ENCODE measurements around the gene TTC16.

The TTC16 gene

DNA sequence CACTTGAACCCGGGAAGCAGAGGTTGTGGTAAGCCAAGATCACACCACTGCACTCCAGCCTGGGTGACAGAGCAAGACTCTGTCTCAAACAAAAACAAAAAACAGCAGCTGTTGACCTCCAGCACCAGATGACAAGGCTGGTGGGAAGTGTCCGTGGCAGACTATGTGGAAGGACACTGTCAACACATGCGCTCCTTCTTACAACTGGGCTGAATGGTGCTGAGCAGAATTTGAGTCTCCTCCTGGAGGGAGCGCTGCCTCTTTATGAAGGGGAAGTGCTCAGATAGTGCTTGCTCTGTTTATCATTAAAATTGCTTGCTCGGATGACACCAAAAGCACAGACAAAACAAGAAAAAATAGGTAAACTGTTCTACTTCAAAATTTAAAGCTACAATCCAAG is 18.3 kb upstream of the TTC16 start:
- no peak for DNase-seq (ENCODE audit: low read depth)

DNA sequence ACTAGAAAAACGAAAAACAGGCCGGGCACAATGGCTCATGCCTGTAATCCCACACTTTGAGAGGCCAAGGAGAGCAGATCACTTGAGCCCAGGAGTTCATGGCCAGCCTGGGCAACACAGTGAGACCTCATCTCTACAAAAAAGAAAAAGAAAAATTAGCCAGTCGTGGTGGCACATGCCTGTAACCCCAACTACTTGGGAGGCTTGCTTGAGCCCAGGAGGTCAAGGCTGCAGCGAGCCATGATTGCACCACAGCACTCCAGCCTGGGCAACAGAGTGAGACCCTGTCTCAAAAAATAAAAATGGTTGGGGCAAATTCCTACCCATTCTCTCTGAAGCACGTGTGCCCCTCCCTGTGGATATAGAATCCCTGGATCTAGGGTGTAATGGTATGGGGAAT is 17.5 kb upstream of the TTC16 start:
- no peak for DNase-seq (ENCODE audit: low read depth)

DNA sequence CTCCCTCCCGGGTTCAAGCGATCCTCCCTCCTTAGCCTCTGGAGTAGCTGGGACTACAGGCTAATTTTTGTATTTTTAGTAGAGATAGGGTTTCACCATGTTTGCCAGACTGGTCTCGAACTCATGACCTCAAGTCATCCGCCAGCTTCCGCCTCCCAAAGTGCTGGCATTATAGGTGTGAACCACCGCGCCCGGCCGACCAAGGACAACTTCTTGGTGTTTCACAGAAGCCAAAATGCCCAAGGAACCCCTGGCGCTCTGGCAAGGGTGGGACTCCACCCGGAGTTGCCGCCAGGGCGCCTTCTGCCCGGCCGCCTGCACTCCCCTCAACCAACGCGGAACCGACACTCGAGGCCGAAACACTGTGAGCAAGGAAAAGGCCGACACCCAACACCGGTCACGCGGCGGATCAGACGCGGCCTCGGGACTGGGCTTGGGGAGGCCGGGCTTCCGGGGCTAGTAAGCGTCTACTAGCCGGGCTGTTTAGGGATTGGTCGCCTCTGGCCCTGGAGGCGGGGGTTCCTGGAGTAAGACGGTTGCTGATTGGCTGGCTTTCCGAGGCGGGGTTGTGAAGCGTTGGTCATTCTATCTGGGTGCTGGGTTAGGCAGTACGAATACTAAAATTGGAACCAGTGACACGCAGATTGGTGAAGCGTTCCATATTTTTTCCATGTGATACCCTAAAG is 16.8 kb upstream of the TTC16 start:
- peak; percentile 78 for DNase-seq (ENCODE audit: low read depth)

DNA sequence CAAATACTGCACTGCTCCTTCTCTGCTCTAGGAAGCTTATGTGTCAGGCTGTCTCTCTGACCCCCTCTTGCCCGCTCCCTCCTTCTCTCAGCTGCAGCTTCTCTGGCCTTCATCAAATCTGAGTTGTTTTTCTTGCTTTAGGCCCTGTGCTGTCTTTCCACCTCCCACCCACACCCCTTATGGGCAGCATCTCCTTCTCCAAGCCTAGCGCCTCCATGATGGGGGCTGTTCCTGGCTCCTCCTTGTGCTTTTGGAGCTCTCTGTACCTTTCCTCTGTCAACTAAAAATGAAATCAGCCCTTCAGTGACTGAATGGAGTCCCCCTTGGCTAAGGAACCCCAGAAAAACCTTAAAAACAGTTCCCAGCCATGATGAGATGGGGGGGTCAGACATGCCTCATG is 15.7 kb upstream of the TTC16 start:
- no peak for DNase-seq (ENCODE audit: low read depth)

DNA sequence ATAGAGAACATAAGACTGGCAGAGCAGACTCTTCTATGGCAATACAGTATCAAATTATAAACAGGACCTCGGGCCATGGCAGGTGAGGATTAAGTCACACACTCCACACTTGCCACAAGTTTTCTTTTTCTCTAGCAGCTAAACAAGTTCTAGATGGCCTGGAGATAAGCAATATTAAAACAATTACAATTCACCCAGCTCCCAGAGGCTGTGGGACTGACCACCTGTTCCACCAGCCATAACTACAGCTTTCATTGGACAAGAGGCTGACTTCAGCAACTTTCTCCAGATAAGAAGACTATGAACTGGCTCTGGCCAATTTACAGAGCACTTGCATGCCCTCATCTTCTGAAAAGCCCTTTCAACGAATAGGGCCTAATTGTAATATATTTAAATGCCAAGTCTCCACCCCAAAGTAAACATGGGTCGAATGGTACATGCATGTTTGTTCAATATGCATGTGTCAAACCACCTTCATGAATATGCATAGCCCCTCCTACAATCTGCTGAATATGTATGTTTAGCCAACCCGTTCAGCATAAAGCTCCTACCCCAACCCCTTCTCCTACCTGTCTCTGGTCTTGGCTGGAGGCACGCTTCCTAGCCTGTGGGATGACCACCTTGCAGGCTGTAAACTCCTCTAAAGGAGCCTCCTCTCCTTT is 15.2 kb upstream of the TTC16 start:
- no peak for DNase-seq (ENCODE audit: low read depth)

DNA sequence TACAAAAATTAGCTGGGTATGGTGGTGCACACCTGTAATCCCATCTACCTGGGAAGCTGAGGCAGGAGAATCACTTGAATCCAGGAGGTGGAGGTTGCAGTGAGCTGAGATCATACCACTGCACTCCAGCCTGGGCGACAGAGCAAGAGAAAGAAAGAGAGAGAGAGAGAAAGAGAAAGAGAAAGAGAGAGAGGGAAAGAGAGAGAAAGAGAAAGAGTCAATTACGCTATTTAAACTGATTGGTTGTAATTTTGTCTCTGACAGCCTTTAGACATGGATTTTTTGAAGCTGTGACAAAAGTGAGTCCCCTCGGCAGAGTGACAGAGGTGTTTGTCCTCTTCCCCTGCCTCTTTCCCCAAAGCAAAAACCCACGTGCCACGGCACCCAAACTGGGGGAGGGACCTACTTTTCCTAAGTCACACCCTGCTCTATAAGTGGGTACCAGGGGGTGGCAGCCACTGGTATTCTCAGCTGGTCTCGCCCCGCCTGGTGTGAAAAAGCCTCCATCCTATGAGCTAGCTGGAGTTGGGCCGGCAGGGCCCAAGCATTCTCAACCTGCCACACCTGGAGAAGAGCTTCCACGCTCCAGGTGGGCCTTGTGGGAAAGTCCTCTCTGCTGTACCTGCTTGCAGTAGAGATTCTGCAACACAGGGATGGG is 12.5 kb upstream of the TTC16 start:
- DNase-seq (ENCODE audit: low read depth): no peak

DNA sequence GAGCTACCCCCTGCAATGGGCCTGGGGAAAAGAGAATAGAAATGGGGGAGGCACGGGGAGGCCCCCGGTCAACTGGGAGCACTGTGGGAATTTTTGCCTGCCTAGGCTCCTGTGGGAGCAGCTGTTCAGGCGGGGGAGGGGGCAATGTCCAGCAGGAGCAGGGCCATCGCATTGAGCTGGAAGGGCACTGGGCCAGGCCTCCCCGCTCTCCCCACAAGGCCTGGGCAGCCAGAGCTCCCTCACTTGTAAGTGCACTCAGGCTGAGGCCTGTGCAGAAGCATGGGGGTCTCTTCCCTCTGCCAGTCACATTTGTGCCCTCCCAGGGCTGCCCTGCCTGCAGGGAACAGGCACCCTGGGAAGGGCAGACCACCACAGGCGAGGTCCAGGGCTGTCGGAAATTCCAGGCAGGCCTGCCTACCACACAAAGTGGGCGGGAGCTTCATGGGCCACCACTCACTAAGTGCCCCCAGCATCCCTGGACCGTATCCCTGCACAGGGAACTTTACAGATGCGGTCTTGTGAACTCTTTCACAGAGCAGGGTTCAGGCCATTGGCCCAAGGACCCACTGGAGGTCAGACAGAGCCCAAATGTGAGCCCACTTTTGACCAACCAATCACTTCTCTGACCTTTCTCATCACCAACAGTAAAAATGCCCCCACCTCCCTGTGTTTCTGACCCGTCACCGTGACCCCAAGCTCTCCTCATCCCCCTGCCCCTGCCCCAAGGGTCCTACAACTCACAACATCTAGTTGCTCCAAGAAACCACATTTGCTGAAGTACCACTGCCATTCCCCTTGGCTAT is 10.1 kb upstream of the TTC16 start:
- no peak for DNase-seq (ENCODE audit: low read depth)

DNA sequence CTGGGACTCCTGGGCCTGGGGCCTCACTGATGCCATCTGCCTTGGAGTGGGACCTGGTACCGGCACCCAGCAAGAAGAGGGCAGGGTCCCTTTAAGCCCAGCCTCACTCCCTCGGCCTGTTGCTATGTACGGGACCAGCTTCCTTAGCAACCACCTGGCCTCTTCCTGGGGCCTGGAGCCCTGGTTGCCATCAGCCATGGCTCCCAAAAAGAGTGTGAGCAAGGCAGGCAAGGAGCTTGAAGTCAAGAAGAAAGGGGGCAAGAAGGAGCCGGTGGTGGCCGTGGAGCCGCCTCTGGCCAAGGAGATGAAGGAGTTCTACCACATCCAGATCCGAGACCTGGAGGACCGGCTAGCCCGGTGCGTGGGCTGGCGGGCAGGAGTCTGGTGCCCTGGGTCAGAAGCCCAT is 9.0 kb upstream of the TTC16 start, which contains the start of gene CFAP157:
CFAP157 (plus strand) TSS at position 153 of the 406 bp plus-strand sequence; CDS start at position 197, 44 bp downstream.
- no peak for DNase-seq (ENCODE audit: low read depth)

DNA sequence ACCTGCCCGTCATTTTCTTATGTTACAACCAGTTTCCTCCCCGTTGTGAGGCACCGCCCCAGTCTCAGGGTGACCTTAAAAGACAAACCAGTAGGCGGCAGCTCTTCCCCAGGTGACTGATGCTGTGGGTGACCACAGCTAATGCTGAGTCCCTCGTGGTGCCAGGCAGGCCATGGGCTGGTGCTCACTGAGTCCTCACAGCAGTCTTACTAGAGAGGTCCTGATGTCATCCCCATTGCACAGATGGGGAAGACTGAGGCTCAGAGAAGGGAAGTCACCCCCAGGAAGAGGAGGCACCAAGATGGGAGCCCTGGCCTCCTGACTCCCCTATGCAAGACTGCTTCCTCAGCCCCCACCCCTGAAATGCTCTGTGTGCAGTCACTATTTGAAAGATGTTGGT is 8.1 kb upstream of the TTC16 start:
- no peak for DNase-seq (ENCODE audit: low read depth)

DNA sequence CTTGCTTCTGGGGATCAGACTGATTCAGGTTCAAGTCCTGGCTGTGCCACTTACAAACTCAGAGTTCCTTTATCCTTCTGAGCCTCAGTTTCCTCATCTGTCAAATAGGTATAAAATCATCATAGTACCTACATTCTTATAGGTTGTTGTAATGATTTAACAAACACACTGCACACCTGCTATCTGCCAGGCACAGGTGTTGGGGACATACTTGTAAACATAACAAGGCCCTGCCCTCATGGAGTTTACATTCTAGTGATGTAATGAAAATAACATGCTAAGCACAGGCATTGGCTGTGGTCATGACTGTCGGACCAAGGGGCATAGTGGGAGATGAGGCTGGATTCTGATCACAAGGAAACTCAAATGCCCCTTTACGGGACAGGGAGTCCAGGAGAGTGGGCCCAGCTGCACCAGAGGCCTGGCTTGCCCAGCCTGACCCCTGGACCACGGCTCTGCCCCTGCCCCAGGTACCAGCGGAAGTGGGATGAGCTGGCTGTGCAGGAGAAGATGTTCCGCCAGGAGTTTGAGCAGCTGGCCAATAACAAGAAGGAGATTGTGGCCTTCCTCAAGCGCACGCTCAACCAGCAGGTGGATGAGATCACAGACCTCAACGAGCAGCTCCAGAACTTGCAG is 6.8 kb upstream of the TTC16 start:
- DNase-seq (ENCODE audit: low read depth): no peak

DNA sequence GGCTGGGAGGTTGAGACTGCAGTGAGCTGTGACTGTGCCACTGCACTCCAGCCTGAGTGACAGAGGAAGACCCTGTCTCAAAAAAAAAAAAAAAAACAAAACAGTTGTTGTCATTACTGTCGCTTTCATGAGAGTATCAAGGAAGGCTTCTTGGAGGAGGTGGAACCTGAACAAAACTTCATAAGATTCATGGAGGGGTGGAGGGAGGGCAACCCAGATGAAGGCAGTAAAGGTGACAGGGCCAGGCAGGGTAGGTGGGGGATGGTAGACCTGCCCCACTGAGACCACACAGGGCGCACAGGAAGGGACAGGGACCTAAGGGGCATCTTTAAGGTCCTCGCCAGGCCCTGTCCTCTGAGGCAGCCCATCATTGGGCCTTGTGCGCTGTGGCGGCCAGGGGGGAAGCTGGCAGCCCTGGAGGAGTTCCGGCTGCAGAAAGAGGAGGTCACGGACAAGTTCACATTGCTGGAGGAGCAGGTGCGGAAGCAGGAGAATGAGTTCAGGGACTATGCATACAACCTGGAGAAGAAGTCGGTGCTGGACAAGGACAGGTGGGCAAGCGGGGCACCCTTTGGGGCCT is 5.6 kb upstream of the TTC16 start:
- no peak for DNase-seq (ENCODE audit: low read depth)

DNA sequence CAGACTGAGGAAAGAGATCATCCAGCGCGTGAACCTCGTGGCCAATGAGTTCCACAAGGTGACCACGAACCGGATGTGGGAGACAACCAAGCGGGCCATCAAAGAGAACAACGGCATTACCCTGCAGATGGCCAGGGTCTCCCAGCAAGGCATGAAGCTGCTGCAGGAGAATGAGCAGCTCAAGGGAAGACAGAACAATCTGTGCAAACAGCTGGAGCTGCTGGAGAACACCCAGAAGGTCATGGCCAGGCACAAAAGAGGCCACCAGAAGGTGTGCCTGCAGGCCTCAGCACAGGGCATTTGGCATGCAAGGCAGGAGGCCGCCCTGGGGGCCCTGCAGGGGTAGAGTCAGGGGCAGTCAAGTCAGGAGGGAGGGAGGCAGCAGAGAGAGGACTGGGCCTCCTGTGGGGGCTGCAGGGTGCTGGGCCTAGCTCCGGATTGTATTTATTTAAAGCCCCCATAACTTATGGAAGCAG is 4.6 kb upstream of the TTC16 start:
- no peak for DNase-seq (ENCODE audit: low read depth)

DNA sequence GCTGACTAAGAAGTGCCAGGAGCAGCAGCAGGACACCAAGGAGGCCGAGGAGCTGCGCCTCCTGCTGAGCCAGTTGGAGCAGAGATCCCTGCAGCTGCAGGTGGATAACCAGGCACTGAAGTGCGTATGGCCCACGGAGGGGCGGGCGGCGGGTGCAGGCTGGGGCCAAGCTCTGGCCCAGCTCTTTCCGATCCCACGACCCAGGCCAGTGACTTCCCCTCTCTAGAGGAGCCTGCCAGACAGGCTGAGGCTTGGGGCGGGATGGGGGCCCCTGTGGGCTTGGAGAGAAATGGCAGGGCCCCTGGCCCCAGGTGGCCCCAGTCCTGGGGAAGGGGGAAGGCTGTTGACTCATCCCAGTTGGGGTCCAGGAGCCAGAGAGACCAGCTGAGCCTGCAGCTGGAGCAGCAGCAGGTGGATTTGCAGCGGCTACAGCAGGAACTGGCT is 4.0 kb upstream of the TTC16 start:
- no peak for DNase-seq (ENCODE audit: low read depth)

DNA sequence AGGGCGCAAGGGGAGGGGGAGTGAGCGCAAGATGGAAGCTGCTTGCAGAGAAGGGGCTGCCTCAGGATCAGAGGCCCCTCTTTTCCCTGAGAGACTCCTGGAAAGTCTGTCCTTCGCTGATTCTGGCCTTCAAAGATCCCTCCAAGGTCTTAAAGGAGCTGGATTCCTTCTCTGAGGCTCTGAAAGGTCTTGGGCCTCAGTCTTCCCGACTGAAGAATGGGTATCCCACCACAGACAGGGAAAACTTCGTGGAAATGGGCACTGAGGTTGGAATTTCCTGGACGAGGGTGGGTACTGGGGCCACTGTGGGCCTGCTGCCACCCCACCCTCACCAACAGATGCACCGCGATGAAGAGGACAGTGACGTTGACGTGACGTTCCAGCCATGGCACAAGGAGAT is 3.5 kb upstream of the TTC16 start:
- no peak for DNase-seq (ENCODE audit: low read depth)

DNA sequence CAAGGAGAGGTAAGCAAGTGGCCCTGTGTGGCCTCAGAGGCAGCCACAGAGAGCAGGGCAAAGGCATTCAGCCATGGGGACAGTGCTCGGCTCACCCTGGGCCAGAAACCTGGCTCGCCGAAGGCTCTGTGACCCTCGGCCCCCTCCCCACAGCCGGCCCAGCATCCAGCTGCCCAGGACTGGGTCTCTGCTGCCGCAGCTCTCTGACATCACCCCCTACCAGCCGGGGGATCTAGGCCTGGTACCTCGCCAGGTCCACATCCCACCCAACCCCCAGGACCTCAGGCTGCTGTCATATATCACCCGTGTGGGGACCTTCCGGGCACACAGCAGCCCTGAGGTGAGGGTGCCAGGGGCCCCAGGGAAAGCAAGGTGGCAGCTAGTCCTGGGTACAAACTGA is 3.0 kb upstream of the TTC16 start:
- DNase-seq (ENCODE audit: low read depth): no peak

DNA sequence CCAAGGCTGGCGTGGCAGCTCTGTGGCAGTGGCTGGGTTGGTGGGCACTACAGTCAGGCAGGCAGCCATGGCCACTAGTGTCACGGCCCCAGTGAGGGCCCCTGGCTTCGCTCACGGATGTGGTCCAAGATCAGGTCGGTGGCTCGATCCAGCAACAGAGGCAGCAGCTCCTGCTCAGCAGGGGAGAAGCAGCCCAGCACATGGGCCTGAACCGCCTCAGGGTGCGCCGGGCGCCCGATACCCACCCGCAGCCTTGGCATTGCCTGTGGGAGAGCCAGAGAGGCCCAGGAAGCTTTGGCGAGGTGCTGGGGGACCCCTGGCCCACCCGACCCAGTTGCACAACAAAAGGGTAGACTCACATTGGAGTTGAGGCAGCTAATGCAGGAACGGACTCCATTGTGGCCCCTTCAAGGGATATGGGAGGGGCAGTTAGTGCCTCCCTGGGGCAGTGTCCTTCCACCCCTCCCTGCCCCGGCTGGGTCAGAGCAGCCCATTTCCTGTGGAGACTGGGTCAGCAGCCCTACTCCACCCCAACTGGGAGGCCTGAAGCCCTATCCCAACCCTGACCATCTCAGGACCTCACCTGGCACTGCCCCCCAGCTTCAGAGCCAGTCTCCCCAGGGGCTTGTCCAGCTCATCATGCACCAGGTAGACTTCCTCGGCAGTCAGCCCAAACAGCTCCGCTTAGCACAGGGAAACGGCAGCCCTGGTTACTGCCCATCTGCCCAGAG is 1.7 kb upstream of the TTC16 start:
- DNase-seq (ENCODE audit: low read depth): no peak

DNA sequence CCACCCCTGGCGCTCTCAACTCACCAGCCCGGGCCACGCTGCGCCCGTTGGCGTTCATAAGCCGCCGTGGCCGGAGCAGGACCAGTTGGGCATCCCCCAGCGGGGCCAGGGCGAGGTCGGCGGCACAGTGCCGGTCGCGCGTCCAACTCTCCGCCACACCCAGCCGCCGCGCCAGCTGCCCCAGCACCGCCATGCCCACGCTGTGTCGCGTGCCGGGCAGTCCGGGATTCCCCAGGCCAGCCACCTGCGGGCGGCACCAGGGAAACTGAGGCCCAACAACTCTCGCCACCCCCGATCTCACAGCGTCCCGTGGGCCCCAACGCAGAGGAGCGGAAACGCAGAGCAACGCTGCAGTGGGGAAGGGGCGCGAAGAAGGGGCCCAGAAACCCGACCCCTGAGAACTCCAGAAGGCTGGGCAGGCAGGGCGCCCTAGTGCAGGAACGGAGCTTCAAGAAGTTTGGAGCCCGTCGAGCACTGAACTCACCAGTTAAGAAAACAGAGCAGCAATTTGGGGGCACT is 869 bp upstream of the TTC16 start:
- DNase-seq (ENCODE audit: low read depth): no peak

DNA sequence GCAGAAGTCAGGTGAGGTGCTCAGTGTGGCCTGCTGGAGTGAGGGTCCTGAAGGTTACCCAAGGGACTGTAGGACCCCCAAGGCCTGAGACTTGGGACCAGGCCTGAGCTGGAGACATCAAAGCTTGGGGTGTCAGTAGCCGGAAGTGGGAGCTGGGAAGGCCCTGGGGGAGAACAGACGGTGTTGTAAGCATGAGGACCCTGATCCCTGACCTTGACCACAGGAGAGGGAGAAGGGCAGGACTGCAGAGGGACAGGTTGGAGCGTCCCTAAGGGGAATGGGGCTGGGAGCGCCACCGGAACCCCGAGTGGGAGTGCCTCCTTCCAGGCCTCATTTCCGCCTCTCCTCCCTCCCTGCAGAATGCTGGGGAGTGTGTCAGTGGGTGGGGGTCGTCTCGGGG is 533 bp downstream of the TTC16 start:
- no peak for DNase-seq (ENCODE audit: low read depth)

DNA sequence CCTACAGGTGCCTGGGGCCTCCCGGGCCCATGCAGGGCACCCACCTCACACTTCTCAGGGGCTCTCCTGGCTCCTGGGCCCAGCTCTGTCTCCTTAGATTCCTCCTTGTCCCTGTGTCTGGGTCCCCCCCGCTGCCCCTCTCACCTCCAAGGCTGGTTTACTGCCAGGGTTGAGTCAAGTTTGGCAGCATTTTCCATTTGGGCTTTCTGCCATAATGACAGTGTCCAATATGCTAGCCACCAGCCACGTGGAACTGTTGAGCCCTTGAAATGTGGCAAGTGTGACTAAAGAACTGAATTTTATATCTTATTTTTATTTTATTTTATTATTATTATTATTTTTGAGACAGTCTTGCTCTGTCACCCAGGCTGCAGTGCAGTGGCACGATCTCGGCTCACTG is 1.9 kb downstream of the TTC16 start:
- no peak for DNase-seq (ENCODE audit: low read depth)

DNA sequence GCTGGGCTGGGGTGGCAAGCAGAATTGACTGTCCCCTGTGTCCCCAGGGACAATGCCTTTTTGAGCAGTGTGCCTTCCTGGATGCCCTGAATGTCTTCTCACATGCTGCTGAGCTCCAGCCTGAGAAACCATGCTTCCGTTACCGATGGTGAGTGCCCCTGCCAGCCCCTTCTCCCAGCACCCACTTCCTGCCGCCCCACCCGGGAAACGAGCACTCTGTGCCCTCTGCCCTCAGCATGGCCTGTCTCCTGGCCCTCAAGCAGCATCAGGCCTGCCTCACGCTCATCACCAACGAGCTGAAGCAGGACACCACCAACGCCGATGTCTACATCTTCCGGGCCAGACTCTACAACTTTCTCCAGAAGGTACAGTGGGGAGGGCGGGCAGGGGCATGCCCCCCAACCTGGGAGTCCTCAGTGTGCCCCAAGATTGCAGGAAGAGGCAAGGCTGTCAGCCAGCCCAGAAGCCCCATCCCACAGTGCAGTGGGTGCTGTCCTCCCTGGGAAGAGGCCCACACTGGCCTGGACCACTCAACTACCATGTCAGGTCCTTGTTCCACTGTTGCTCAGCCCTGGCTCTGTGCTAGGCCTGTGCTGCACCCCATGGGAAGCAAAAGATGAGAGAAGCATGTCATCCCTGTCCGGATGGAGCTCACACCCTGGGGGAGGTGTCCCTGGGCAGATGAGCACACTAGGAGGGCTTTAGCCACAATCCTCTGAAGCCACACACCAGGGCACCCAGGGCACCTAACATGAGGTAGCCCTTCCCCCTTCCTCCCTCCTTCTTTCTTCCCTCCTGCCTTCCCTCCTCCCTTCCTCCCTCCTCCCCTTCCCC is 4.4 kb downstream of the TTC16 start:
- DNase-seq (ENCODE audit: low read depth): no peak

Measured in stimulated activated CD8-positive, alpha-beta memory T cell treated with anti-CD3 and anti-CD28 coated beads, Interleukin-15, amount 100 ng/mL, for 1 hour (primary cell).